WERI-Rb-1 (cell line): Measurements from ENCODE around the gene RBBP5.

Experiments used
- DNase-seq: peaks from one replicate; pipeline ENCODE4 v3.0.0-alpha.2; 2020
- H3K27ac ChIP-seq: fragments of 250-450 bp; sonication (Bioruptor Pico); 2 replicates; pipeline ENCODE4 v1.5.1; 2020; ENCODE audit warnings: mild to moderate bottlenecking, moderate library complexity
- H3K27me3 ChIP-seq: fragments of 250-450 bp; sonication (Bioruptor Pico); 2 replicates; pipeline ENCODE4 v1.5.1; 2021; ENCODE audit warnings: mild to moderate bottlenecking, low read depth, moderate library complexity; ENCODE audit not compliant: insufficient read depth, severe bottlenecking
- H3K36me3 ChIP-seq: fragments of 250-450 bp; sonication (Bioruptor Pico); 2 replicates; pipeline ENCODE4 v1.5.1; 2020; ENCODE audit warnings: mild to moderate bottlenecking, moderate library complexity
- H3K4me3 ChIP-seq: 2 replicates; pipeline ENCODE4 v1.5.1; 2011; ENCODE audit warnings: low read depth, mild to moderate bottlenecking, control low read depth, low read length
- H3K9me3 ChIP-seq: fragments of 250-450 bp; sonication (Bioruptor Pico); 2 replicates; pipeline ENCODE4 v1.5.1; 2021; ENCODE audit warnings: mild to moderate bottlenecking, moderate library complexity; ENCODE audit not compliant: severe bottlenecking
- CTCF ChIP-seq: IDR thresholded peaks from 2 replicates; pipeline ENCODE4 v1.5.1; 2011; ENCODE audit warnings: low read depth, mild to moderate bottlenecking, control low read depth, inconsistent platforms, low read length

RBBP5 gene

GRCh38 chr1:205046870-205047269, 74.9 kb downstream of the RBBP5 start:
- DNase-seq: no peak
- Histone ChIP-seq H3K4me3 (no peak overlapping the region), H3K27me3 (no peaks in the 10 kb centered on the region), H3K27ac (no peak overlapping the region), H3K9me3 (no peaks in the 10 kb centered on the region), H3K36me3 (no peaks in the 10 kb centered on the region)
- no peak for TF ChIP-seq CTCF

GRCh38 chr1:205045146-205045545, 76.6 kb downstream of the RBBP5 start:
- Histone ChIP-seq H3K27me3 (no peaks in the 10 kb centered on the region), H3K27ac (no peak overlapping the region), H3K36me3 (no peaks in the 10 kb centered on the region), H3K9me3 (no peaks in the 10 kb centered on the region), H3K4me3 (no peak overlapping the region)
- no peak for TF ChIP-seq CTCF
- no peak for DNase-seq

- Histone ChIP-seq H3K9me3 (no peaks in the 10 kb centered on the region), H3K4me3 (no peak overlapping the region), H3K27ac (no peak overlapping the region), H3K36me3 (no peaks in the 10 kb centered on the region), H3K27me3 (no peaks in the 10 kb centered on the region)
- no peak for DNase-seq
- no peak for TF ChIP-seq CTCF
These were observed 77.0 kb downstream of the RBBP5 start for GRCh38 chr1:205044741-205045140.

- Histone ChIP-seq H3K27me3 (no peaks in the 10 kb centered on the region), H3K36me3 (no peaks in the 10 kb centered on the region), H3K9me3 (no peaks in the 10 kb centered on the region), H3K27ac (no peak overlapping the region), H3K4me3 (no peak overlapping the region)
- DNase-seq: no peak
- TF ChIP-seq CTCF: no peak
These were observed 77.9 kb downstream of the RBBP5 start for GRCh38 chr1:205043866-205044265.

- H3K4me3 ChIP-seq: no peak within 1 kb of the TSS
- H3K27ac ChIP-seq: no peak within 1 kb of the TSS
- no peak for TF ChIP-seq CTCF
- H3K27me3 ChIP-seq: no peaks in the 10 kb centered on the region
- H3K9me3 ChIP-seq: no peaks in the 10 kb centered on the region
- DNase-seq: no peak
- H3K36me3 ChIP-seq: no peaks in the 10 kb centered on the region
These were observed 78.6 kb downstream of the RBBP5 start, which contains the start of gene CNTN2 for GRCh38 chr1:205042911-205043806. Gene CNTN2, plus strand, starts transcription at chr1:205043212. Its CDS starts 9,974 bp downstream, at chr1:205053186.
